WTC11 (cell line): ENCODE data around the gene RANGRF.

Source experiments
- ATF2 ChIP-seq: sonication (generic); formaldehyde crosslinking; IDR thresholded peaks from 2 replicates; pipeline ENCODE4 v1.8.1; 2022; ENCODE audit warnings: low read depth, missing genetic modification reagents, borderline replicate concordance
- CTCF ChIP-seq: fragments of 200-600 bp; IDR thresholded peaks from 2 replicates; pipeline ENCODE4 v1.8.0; 2022; ENCODE audit warnings: antibody characterized with exemption
- E2F1 ChIP-seq: sonication (generic); formaldehyde crosslinking; IDR thresholded peaks from 2 replicates; pipeline ENCODE4 v1.8.0; 2022; ENCODE audit warnings: mild to moderate bottlenecking, missing genetic modification reagents
- ETV6 ChIP-seq: sonication (generic); formaldehyde crosslinking; IDR thresholded peaks from 2 replicates; pipeline ENCODE4 v1.8.1; 2022; ENCODE audit warnings: mild to moderate bottlenecking, missing genetic modification reagents
- MXD4 ChIP-seq: fragments of 250-450 bp; sonication (Bioruptor Pico); IDR thresholded peaks from 2 replicates; pipeline ENCODE4 v1.8.0; 2021; ENCODE audit warnings: mild to moderate bottlenecking, moderate library complexity, borderline replicate concordance
- NFYB ChIP-seq: sonication (generic); formaldehyde crosslinking; conservative IDR thresholded peaks from 2 replicates; pipeline ENCODE4 v1.8.0; 2022; ENCODE audit warnings: low read depth, missing genetic modification reagents
- RELA ChIP-seq: sonication (generic); formaldehyde crosslinking; IDR thresholded peaks from 2 replicates; pipeline ENCODE4 v1.8.1; 2022; ENCODE audit warnings: missing genetic modification reagents, mild to moderate bottlenecking, borderline replicate concordance
- ZNF138 ChIP-seq: sonication (generic); formaldehyde crosslinking; conservative IDR thresholded peaks from 2 replicates; pipeline ENCODE4 v1.8.1; 2022; ENCODE audit warnings: mild to moderate bottlenecking, moderate library complexity, missing genetic modification reagents
- ZNF416 ChIP-seq: fragments of 250-450 bp; sonication (Bioruptor Pico); IDR thresholded peaks from 2 replicates; pipeline ENCODE4 v1.9.0; 2021; ENCODE audit warnings: mild to moderate bottlenecking, inconsistent platforms
- ZNF512 ChIP-seq: sonication (generic); formaldehyde crosslinking; IDR thresholded peaks from 2 replicates; pipeline ENCODE4 v1.8.1; 2022; ENCODE audit warnings: missing genetic modification reagents, borderline replicate concordance

GRCh38 chr17:8287651-8288335 lies 677 bp upstream of the RANGRF start:
- TF ChIP-seq RELA (CRISPR knock-in tag) (no peak), CTCF (no peak), ZNF512 (CRISPR knock-in tag) (no peak), MXD4 (CRISPR knock-in tag) (no peak), E2F1 (no peak), ATF2 (CRISPR knock-in tag) (no peak), ETV6 (CRISPR knock-in tag) (no peak), ZNF416 (CRISPR knock-in tag) (no peak), NFYB (CRISPR knock-in tag) (no peak), ZNF138 (CRISPR knock-in tag) (no peak)
